HEK293 (cell line): Measurements from ENCODE around the gene CKB.

Experiments used
- CTCF ChIA-PET: fragments of 350-600 bp; formaldehyde crosslinking; extraction: SDS; loops from one replicate; lab custom pipeline; 2021; ENCODE audit warnings: antibody characterized with exemption; lab: Yijun Ruan, JAX
- POLR2A ChIA-PET: fragments of 300-600 bp; formaldehyde crosslinking; extraction: SDS; loops from one replicate; lab custom pipeline; 2020; ENCODE audit warnings: antibody characterized with exemption, inconsistent platforms; lab: Yijun Ruan, JAX
- H3K27ac ChIP-seq: fragments of 200-500 bp; sonication (Bioruptor generic); 2 replicates; pipeline ENCODE4 v1.5.1; 2014; ENCODE audit warnings: low read depth, low read length, control low read depth, inconsistent platforms; ENCODE audit errors: extremely low read depth
- H3K36me3 ChIP-seq, 2 experiments: fragments of 200-500 bp in 1 of 2; sonication (Bioruptor generic) in 1 of 2; 1 replicate in 1 of 2; 2 replicates in 1 of 2; pipeline ENCODE4 v1.5.1; 2014 to 2017; ENCODE audit warnings: inconsistent platforms in 2 of 2, low read length in 2 of 2; ENCODE audit not compliant: control insufficient read depth in 2 of 2, insufficient read depth in 1 of 2
- H3K4me1 ChIP-seq: fragments of 200-500 bp; sonication (Bioruptor generic); 2 replicates; pipeline ENCODE4 v1.5.1; 2014; ENCODE audit warnings: mild to moderate bottlenecking, low read length, inconsistent platforms; ENCODE audit not compliant: control insufficient read depth, insufficient read depth
- H3K4me3 ChIP-seq: 2 replicates; pipeline ENCODE4 v1.5.1; 2011; ENCODE audit warnings: low read depth, mild to moderate bottlenecking, control low read depth, low read length, moderate library complexity
- H3K9me3 ChIP-seq: fragments of 200-500 bp; sonication (Bioruptor generic); 2 replicates; pipeline ENCODE4 v1.5.1; 2014; ENCODE audit warnings: low read depth, low read length, inconsistent platforms; ENCODE audit not compliant: control insufficient read depth, insufficient read depth
- BCL11A ChIP-seq: fragments of 450-650 bp; formaldehyde crosslinking; IDR thresholded peaks from 2 replicates; pipeline ENCODE4 v1.5.1; 2016; ENCODE audit warnings: low read depth, missing biosample characterization, missing genetic modification characterization
- GLIS2 ChIP-seq: fragments of 450-650 bp; formaldehyde crosslinking; IDR thresholded peaks from 2 replicates; pipeline ENCODE4 v1.5.1; 2016; ENCODE audit warnings: missing biosample characterization, missing genetic modification characterization
- KLF17 ChIP-seq: fragments of 450-650 bp; formaldehyde crosslinking; IDR thresholded peaks from 2 replicates; pipeline ENCODE4 v1.5.1; 2016; ENCODE audit warnings: missing biosample characterization, missing genetic modification characterization
- KLF8 ChIP-seq: fragments of 450-650 bp; formaldehyde crosslinking; IDR thresholded peaks from 2 replicates; pipeline ENCODE4 v1.5.1; 2016; ENCODE audit warnings: missing biosample characterization, missing genetic modification characterization
- PRDM10 ChIP-seq: fragments of 450-650 bp; formaldehyde crosslinking; IDR thresholded peaks from 2 replicates; pipeline ENCODE4 v1.5.1; 2016; ENCODE audit warnings: missing biosample characterization, missing genetic modification characterization
- YY2 ChIP-seq: fragments of 450-650 bp; formaldehyde crosslinking; IDR thresholded peaks from 2 replicates; pipeline ENCODE4 v1.5.1; 2016; ENCODE audit warnings: missing biosample characterization, missing genetic modification characterization
- ZBTB11 ChIP-seq: fragments of 450-650 bp; formaldehyde crosslinking; conservative IDR thresholded peaks from 2 replicates; pipeline ENCODE4 v1.5.1; 2016; ENCODE audit warnings: low read depth, missing biosample characterization, missing genetic modification characterization
- ZNF324 ChIP-seq: fragments of 450-650 bp; formaldehyde crosslinking; IDR thresholded peaks from 2 replicates; pipeline ENCODE4 v1.5.1; 2016; ENCODE audit warnings: missing biosample characterization, missing genetic modification characterization
- ZNF398 ChIP-seq: fragments of 450-650 bp; formaldehyde crosslinking; IDR thresholded peaks from 2 replicates; pipeline ENCODE4 v1.5.1; 2017; ENCODE audit warnings: missing biosample characterization, missing genetic modification characterization
- ZNF433 ChIP-seq: fragments of 450-650 bp; formaldehyde crosslinking; IDR thresholded peaks from 2 replicates; pipeline ENCODE4 v1.5.1; 2016; ENCODE audit warnings: missing biosample characterization, missing genetic modification characterization, low read depth
- ZNF623 ChIP-seq: fragments of 450-650 bp; formaldehyde crosslinking; IDR thresholded peaks from 2 replicates; pipeline ENCODE4 v1.5.1; 2016; ENCODE audit warnings: missing biosample characterization, missing genetic modification characterization
- ZNF626 ChIP-seq: fragments of 450-650 bp; sonication (Bioruptor Pico); formaldehyde crosslinking; IDR thresholded peaks from 2 replicates; pipeline ENCODE4 v1.5.1; 2018; ENCODE audit warnings: missing biosample characterization, missing genetic modification characterization, inconsistent platforms
- ZNF677 ChIP-seq: fragments of 450-650 bp; IDR thresholded peaks from 2 replicates; pipeline ENCODE4 v1.5.0; 2018; ENCODE audit warnings: missing biosample characterization, mild to moderate bottlenecking, missing genetic modification characterization, moderate library complexity
- ZNF843 ChIP-seq: fragments of 450-650 bp; formaldehyde crosslinking; IDR thresholded peaks from 2 replicates; pipeline ENCODE4 v1.5.1; 2016; ENCODE audit warnings: missing biosample characterization, missing genetic modification characterization

CKB gene

GRCh38 chr14:103520657-103521437 lies 1.8 kb downstream of the CKB start (continued):
- TF ChIP-seq PRDM10 (tag by site-specific recombination) (peak; percentile 87), BCL11A (tag by site-specific recombination) (peak; percentile 99), ZNF324 (tag by site-specific recombination) (peak; percentile 95), ZNF626 (tag by site-specific recombination) (no peak), KLF17 (tag by site-specific recombination) (peak; percentile 98), ZNF433 (tag by site-specific recombination) (no peak), ZNF398 (tag by site-specific recombination) (peak; percentile 100), GLIS2 (tag by site-specific recombination) (peak; percentile 98), ZNF843 (peak; percentile 86), YY2 (tag by site-specific recombination) (peak; percentile 51)
- TF ChIP-seq, all 188 proteins: peak for 90

- peak overlapping the region; percentile 99 for H3K27ac ChIP-seq
- CTCF ChIA-PET = interaction anchor here (0.6 to 2.5 kb wide), 6 partner anchors 20 to 590 kb away, joined by 3 to 15 read pairs (median 4); no protein-coding TSS in a partner anchor
- POLR2A ChIA-PET = interaction anchor here (0.8 to 3.3 kb wide), 7 partner anchors 9 to 41 kb away, joined by 3 to 18 read pairs (median 8); partner anchors contain the start of gene TRMT61A
Measured at GRCh38 chr14:103520269-103520656, 2.4 kb downstream of the CKB start.

More at GRCh38 chr14:103520269-103520656, 2.4 kb downstream of the CKB start:
- H3K4me1 ChIP-seq = peaks cover 18% of the 10 kb centered on the region
- H3K36me3 ChIP-seq = peaks cover 0 to 33% of the 10 kb centered on the region in 2 experiments; a peak in 1 of 3 replicates
- no peaks in the 10 kb centered on the region for H3K9me3 ChIP-seq
- TF ChIP-seq ZNF677 (tag by site-specific recombination) (0 out of 2 replicates have a peak, but pooled peaks have one; percentile 12), ZNF623 (tag by site-specific recombination) (no peak), KLF8 (no peak), ZBTB11 (tag by site-specific recombination) (peak; percentile 68; the same call in 1 of the 2 replicates)
- peak overlapping the region; percentile 82 for H3K4me3 ChIP-seq
